Neuron (in vitro differentiated cells): ENCODE results near the gene PDZRN4.
"Not testable (repeated sequence)": the region's sequence is repeated elsewhere in the genome, so short reads cannot be mapped to it uniquely, and the experiment has no call there.

Experiments
- H2AFZ ChIP-seq: one replicate; pipeline ENCODE4 v1.6.1; 2013; ENCODE audit warnings: low read depth, mild to moderate bottlenecking, inconsistent platforms, low read length, moderate library complexity
- H3K27me3 ChIP-seq: one replicate; pipeline ENCODE4 v1.6.1; 2013; ENCODE audit warnings: low read length; ENCODE audit not compliant: insufficient read depth
- H3K36me3 ChIP-seq: one replicate; pipeline ENCODE4 v1.6.1; 2013; ENCODE audit warnings: low read length; ENCODE audit not compliant: insufficient read depth
- H3K4me1 ChIP-seq: one replicate; pipeline ENCODE4 v1.6.1; 2013; ENCODE audit warnings: low read length; ENCODE audit not compliant: insufficient read depth
- H3K4me3 ChIP-seq: 2 replicates; pipeline ENCODE4 v1.5.1; 2013; ENCODE audit warnings: mild to moderate bottlenecking, low read length, moderate library complexity
- H3K9me3 ChIP-seq: one replicate; pipeline ENCODE4 v1.6.1; 2013; ENCODE audit warnings: low read length

Gene PDZRN4

DNA sequence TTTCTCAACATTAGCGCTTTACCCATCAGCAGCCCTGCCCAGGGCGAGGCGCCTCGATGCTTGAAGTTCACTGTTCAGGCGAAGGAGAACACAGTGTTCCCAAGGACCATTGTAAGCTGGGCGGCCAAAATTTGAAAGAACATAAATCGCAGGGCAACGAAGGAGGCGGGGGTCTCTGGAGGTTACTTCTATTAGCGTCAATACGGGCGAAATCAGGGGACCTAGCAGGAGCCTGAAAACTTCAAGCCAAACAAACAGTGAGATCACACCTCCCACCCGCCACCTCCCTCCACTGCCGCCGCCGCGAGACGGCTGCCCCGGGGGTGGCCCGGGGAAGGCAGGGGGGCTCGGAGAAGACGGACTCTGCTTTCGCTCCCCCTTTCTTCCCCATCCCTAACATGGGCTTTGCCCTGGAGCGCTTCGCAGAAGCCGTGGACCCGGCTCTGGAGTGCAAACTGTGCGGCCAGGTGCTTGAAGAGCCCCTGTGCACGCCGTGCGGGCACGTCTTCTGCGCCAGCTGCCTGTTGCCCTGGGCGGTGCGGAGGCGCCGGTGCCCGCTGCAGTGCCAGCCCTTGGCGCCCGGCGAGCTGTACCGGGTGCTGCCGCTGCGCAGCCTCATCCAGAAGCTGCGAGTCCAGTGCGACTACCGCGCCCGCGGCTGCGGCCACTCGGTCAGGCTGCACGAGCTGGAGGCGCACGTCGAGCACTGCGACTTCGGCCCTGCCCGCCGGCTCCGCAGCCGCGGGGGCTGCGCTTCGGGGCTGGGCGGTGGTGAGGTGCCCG is at the start of gene PDZRN4:
PDZRN4 (plus strand) TSS at position 263 of the 783 bp plus-strand sequence.
- Histone ChIP-seq H3K36me3 (no peaks in the 10 kb centered on the region), H3K4me3 (peak within 1 kb of the TSS; percentile 28), H2AFZ (peak within 1 kb of the TSS; percentile 20), H3K4me1 (peaks cover 12% of the 10 kb centered on the region), H3K9me3 (no peaks in the 10 kb centered on the region), H3K27me3 (peaks cover 57% of the 10 kb centered on the region)

DNA sequence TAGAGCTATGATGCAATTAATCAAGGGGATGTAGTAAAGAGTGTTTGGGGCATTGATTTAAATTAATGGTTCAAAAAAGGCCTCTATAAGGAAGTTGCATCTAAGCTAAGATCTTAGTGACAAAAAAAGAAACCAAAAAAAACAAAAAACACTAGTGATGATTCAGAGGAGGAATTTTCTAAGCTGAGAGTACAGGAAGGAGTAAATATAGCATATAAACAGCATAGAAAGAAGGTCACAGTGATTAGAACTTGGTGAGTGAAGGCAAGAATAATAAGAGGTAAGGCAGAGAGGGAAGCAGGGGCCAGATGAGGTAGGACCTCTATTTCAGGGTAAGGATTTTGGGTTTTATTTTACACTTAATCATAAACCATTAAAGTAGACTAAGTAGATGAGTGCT is 48.0 kb upstream of the PDZRN4 start:
- no peak overlapping the region for H3K4me3 ChIP-seq
- H3K4me1 ChIP-seq = no peaks in the 10 kb centered on the region
- no peaks in the 10 kb centered on the region for H3K9me3 ChIP-seq
- no peaks in the 10 kb centered on the region for H3K27me3 ChIP-seq
- no peaks in the 10 kb centered on the region for H3K36me3 ChIP-seq
- no peak overlapping the region for H2AFZ ChIP-seq

DNA sequence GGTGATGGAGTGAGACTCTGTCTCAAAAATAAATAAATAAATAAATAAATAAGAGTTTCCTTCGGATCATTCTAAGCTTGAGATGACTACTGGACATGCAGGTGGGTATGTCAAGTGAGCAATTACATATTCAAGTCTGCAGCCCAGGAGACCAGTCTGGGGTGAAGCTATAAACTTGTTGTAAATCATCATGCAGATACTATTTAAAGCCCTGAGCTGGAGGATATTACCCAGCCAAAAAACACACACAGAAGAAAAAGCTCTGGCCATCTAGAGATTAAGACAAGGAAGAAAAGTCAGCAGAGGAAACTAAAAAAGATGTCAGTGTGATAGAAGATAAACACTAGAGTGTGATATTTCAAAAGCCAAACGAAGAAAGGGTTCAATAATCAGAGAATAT is 47.0 kb upstream of the PDZRN4 start:
- no peaks in the 10 kb centered on the region for H3K27me3 ChIP-seq
- H3K4me1 ChIP-seq = no peaks in the 10 kb centered on the region
- no peaks in the 10 kb centered on the region for H3K36me3 ChIP-seq
- no peaks in the 10 kb centered on the region for H3K9me3 ChIP-seq
- H2AFZ ChIP-seq = no peak overlapping the region
- no peak overlapping the region for H3K4me3 ChIP-seq

DNA sequence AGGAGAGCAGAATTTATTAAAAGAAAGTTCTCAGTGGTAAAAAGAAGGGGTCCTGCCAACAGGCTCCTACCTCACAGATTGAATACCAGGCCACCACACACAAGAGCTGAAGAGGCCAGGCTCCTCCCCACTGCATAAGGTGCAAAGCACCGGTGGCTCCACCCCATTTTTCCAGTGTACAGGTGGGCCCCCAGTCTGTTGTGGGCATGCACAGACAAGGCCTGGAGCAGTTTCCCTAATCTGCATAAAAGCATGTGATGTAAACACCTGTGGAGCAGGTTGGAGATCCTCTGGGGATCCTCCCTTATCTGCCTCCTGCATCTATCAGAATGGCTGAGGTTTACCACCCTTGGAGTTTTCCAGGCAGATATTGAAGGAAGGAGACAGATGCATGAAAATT is 45.7 kb upstream of the PDZRN4 start:
- no peaks in the 10 kb centered on the region for H3K36me3 ChIP-seq
- no peak overlapping the region for H3K4me3 ChIP-seq
- H2AFZ ChIP-seq = no peak overlapping the region
- H3K9me3 ChIP-seq = no peaks in the 10 kb centered on the region
- H3K4me1 ChIP-seq = no peaks in the 10 kb centered on the region
- H3K27me3 ChIP-seq = no peaks in the 10 kb centered on the region

DNA sequence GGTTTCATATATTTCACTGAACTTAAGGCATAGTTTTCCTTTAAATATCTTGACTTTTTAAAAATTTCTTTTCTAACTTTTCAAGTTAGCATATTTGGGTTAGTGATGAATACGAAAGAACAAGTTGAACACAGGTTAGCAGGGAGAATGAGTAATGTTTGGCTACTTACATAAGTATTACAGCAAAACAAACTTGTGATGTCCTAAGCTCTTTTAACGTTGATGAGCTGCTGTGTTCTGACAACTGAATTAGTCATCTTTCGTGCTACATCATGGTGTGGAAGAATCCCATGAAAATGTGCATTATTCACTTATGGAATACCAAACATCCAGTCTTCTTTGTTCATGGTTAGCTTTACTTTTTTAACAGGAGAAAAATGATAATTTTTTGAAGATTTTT is 36.3 kb upstream of the PDZRN4 start:
- Histone ChIP-seq H3K4me1 (no peaks in the 10 kb centered on the region), H3K36me3 (no peaks in the 10 kb centered on the region), H3K4me3 (no peak overlapping the region), H2AFZ (no peak overlapping the region), H3K9me3 (no peaks in the 10 kb centered on the region), H3K27me3 (no peaks in the 10 kb centered on the region)

DNA sequence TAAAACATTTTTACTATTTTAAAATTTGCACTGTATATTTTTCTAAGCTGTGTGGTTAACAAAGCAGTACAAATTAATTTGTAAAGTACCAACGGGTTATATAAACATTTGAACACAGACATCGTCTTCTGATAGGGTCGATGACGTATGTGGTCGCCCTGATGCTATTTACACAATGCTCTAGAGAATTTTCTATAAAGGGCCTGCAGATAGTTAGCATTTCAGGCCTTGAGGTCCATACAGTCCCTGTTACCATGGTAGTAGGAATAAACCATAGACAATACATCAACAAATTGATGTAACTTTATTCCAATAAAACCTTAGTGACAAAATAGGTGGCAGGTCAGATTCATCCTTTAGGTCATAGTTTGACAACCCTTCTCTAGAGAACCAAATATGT is 25.7 kb upstream of the PDZRN4 start:
- Histone ChIP-seq H3K4me1 (no peaks in the 10 kb centered on the region), H2AFZ (no peak overlapping the region), H3K4me3 (no peak overlapping the region), H3K36me3 (no peaks in the 10 kb centered on the region), H3K9me3 (no peaks in the 10 kb centered on the region), H3K27me3 (no peaks in the 10 kb centered on the region)

DNA sequence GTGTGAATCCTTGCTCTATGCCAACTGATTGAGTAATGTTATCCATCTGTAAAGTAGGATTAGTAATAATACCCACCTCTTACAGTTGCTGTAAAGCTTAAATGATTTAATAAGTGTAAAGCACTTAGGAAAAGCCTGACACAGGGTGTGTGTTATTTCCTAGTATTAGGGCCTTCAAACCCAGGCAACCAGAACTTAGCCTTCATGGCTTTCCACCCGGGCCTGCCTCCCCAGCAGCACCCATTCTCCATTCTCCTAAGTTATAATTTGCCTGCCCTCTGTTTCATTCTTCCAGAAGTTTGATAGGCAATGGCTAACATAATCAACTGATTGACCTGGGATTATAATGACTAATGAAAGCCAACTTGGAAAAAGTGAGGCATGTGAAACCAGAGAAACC is 20.4 kb upstream of the PDZRN4 start:
- Histone ChIP-seq H3K4me1 (no peaks in the 10 kb centered on the region), H3K9me3 (no peaks in the 10 kb centered on the region), H2AFZ (no peak overlapping the region), H3K4me3 (no peak overlapping the region), H3K27me3 (no peaks in the 10 kb centered on the region), H3K36me3 (no peaks in the 10 kb centered on the region)

DNA sequence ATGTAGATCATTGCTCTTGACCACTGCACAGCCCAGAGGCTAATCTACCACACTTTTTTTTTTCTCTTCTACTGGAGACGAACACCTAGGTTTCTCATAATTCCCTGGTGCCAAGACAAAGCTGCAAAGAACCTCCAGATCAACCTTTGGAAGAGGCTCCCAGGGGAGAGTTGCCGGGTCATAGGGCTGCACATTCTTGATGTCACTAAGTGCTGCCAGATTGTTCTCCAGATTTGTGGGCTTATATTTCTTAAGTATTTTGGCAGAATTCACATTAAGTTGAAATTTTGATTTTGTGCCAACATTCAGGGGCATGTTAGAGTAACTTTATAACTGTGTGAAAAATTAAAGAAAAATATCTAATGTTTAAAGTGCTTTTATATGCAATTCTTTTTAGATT is 13.5 kb upstream of the PDZRN4 start:
- H2AFZ ChIP-seq = no peak overlapping the region

DNA sequence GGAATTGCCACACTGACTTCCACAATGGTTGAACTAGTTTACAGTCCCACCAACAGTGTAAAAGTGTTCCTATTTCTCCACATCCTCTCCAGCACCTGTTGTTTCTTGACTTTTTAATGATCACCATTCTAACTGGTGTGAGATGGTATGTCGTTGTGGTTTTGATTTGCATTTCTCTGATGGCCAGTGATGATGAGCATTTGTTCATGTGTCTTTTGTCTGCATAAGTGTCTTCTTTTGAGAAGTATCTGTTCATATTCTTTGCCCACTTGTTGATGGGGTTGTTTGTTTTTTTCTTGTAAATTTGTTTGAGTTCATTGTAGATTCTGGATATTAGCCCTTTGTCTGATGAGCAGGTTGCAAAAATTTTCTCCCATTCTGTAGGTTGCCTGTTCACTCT is 8.6 kb upstream of the PDZRN4 start:
- not testable (repeated sequence) for H2AFZ ChIP-seq, H3K9me3 ChIP-seq, H3K27me3 ChIP-seq, H3K36me3 ChIP-seq, H3K4me3 ChIP-seq, H3K4me1 ChIP-seq

More for the DNA sequence above, 13.5 kb upstream of the PDZRN4 start:
- H3K36me3 ChIP-seq = no peaks in the 10 kb centered on the region
- no peaks in the 10 kb centered on the region for H3K9me3 ChIP-seq
- H3K4me1 ChIP-seq = no peaks in the 10 kb centered on the region
- H3K4me3 ChIP-seq = no peak overlapping the region
- H3K27me3 ChIP-seq = no peaks in the 10 kb centered on the region

DNA sequence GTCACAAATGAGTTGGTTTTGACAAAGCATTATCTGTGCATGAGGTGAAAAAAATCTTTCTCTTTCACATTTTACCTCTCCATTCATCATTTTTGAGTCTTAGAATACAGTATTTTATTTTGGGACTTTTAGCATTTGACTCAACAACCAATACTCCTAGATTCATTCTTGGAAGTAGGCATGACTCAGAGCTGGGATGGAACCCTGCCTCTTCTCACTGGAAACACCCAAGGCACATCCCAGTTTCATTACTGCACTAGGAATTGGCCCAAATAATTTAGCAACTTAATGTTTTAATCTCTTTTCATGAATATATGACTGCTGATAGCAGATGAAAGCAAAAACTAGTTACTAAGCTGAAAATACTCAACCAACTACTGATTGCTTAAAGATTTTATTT is 3.3 kb upstream of the PDZRN4 start:
- Histone ChIP-seq H3K9me3 (no peaks in the 10 kb centered on the region), H2AFZ (no peak overlapping the region), H3K36me3 (no peaks in the 10 kb centered on the region), H3K4me3 (no peak overlapping the region), H3K27me3 (peaks cover 45% of the 10 kb centered on the region), H3K4me1 (peaks cover 9% of the 10 kb centered on the region)

DNA sequence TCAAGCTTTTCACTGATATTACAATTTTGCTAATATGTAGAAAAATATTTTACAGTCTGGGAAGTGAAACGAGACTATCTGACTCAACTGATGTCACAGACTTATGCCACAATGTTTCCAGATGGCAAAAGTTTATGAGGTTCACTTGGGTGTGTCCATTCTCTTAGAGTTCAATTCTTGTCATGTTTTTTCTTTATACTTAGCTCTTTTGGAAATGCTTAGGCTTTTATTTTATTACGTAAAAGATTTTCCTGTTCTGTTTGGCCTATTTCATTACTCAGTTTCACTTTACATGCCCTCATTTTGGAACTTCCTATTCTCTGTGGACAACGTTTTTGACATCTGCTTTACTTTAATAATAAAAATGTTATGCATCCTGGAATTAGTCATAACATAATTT is 2.1 kb upstream of the PDZRN4 start:
- no peak overlapping the region for H2AFZ ChIP-seq
- H3K27me3 ChIP-seq = peaks cover 54% of the 10 kb centered on the region
- no peaks in the 10 kb centered on the region for H3K36me3 ChIP-seq
- no peak overlapping the region for H3K4me3 ChIP-seq
- H3K4me1 ChIP-seq = peaks cover 12% of the 10 kb centered on the region
- H3K9me3 ChIP-seq = no peaks in the 10 kb centered on the region

DNA sequence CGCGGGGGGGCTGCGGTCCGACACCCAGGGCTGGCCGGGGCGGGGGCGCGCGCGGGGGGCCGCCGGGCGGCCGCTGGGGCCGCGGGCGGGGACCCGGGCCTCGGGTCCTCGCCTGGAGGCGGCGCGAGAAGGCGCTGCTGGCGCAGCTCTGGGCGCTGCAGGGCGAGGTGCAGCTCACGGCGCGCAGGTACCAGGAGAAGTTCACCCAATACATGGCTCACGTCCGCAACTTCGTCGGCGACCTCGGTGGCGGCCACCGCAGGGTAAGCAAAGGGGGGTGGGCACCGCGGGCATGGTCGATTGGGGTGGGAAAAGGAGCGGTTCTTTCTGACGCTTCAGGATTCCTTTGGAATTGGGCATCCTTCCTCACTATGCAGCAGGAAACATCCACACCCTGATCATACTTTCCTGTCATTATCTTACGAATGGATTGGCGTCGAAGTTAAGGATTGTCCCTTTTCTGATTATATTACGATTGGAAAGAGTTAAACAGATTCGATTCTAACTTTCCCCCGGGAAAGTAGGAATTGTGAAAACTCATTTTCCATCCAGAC is 798 bp downstream of the PDZRN4 start:
- no peak overlapping the region for H2AFZ ChIP-seq
- H3K27me3 ChIP-seq = peaks cover 59% of the 10 kb centered on the region
- no peak overlapping the region for H3K4me3 ChIP-seq

DNA sequence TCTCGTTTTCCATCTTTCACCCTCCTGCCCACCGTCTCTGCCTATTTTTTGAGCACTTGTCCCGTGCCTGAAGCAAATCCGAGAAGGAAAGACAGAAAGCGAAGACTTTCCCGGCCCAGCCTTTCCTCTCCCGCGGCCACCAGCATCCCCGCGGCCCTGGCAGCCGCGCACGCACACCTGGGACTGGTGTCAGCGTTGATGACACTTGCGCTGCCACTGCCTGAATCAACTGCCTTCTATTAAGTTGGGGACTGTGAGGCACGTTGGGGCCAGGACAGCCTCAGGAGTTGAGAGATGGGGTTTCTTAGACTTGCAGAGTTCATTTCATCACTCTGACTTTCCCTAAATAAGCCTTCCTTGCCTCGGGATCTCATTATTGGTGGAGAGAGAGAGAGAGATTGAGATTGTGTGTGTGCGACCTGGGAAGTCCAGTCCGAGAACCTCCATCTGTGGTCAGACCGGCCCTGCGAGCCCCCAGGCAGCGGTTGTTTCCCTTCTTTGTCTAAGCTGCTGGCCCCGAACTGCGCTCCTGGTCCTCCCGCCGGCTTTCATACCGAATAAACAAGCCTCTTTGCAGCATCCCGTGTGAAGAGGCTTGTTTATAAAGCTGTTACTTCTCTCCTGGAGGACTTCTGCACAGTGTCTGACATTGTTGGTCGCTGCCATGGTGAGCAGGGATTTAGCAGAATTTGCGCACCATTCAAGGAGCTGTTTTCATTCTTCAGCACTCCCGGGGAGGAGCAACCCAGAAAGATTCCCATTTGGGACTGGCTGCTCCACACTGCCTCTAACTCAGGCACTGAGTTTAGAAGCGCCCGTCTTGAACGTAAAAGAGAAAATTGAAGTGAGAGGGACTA is 1.5 kb downstream of the PDZRN4 start:
- Histone ChIP-seq H3K36me3 (no peaks in the 10 kb centered on the region), H3K9me3 (no peaks in the 10 kb centered on the region), H2AFZ (no peak overlapping the region), H3K4me1 (peaks cover 12% of the 10 kb centered on the region), H3K27me3 (peaks cover 59% of the 10 kb centered on the region), H3K4me3 (no peak overlapping the region)

More for the DNA sequence above, 798 bp downstream of the PDZRN4 start:
- Histone ChIP-seq H3K36me3 (no peaks in the 10 kb centered on the region), H3K9me3 (no peaks in the 10 kb centered on the region), H3K4me1 (peaks cover 12% of the 10 kb centered on the region)
